ENCODE data around the gene COL18A1. TPM values are rescaled to one million over a fixed set of nuclear protein-coding genes. Genes with fewer than 3 reads are reported as not detected.

The COL18A1 gene
- total and polyA plus RNA-seq, 8 donors = 38.7 to 301 (median 77.8) TPM

DNA sequence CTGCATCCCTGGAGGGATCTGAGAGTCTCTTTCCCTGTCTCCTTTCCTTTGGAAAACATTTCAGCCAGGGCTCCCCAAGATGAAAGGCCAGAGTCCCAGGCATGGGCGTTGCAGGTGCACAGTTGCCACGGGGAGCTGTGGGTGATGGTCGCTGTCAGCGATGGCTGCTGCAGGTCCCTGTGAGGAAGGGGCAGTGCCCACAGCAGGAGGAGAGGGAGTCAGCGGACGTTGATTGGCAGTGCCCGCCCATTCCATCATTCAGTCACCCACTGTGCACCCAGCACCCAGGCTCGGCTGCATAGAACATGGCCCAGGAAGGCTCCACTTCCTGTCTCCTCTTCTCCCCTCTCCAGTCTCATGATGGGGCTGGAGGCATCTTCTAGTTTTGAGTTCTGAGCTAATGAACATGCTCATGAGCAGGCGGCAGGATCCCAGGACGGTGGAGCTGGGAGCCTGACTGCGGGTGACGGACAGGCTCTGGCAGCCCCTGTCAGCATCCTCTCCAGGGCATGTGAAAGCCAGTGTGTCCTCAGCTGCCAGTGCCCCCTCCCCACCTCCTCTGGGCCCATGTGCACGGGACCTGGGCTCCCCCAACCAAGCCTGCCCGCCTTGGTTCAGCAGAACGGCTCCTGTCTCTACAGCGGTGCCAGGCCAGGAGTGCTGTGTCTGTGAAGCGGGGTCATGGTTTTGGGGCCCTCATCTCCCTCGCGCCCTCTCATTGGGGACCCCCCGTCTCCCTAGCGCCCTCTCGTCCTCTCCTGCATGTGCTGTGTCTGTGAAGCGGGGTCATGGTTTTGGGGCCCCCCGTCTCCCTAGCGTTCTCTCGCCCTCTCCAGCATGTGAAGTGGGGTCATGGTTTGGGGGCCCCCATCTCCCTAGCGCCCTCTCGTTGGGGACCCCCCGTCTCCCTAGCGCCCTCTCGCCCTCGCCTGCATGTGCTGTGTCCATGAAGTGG is 24.5 kb downstream of the COL18A1 start:
- H3K4me1 ChIP-seq = peaks cover 0 to 7% (median 0%) of the 10 kb centered on the region in 3 donors
- intact Hi-C loops (cut with DNase I) = loop anchor here in 2 of 3 donors (5.0 to 10.0 kb wide), 2 partner anchors 127 to 285 kb away; no protein-coding TSS in a partner anchor
- no peaks in the 10 kb centered on the region for H3K27me3 ChIP-seq

GRCh38 chr21:45430521-45431501 is 25.8 kb downstream of the COL18A1 start:
- no peak overlapping the region for H3K4me3 ChIP-seq
- no peak for FAIRE-seq
- intact Hi-C loops (cut with DNase I) = loop anchor here in 1 of 3 donors (10.0 kb wide), 1 partner anchor 286 kb away; no protein-coding TSS in a partner anchor

More for the DNA sequence above, 24.5 kb downstream of the COL18A1 start:
- Histone ChIP-seq H3K36me3 (no peaks in the 10 kb centered on the region), H3K27ac (no peak overlapping the region), H3K9me3 (no peaks in the 10 kb centered on the region), H3K4me3 (no peak overlapping the region)
- no peak for TF ChIP-seq CTCF (IDR thresholded peaks at IDR 0.05)
- no peak for FAIRE-seq
- peak in 1 of 6 donors; percentile 55 for DNase-seq
- WGBS, 2 donors = 76 to 83% methylated on average over 32 of the region's 32 CpGs
- no peak for ATAC-seq

DNA sequence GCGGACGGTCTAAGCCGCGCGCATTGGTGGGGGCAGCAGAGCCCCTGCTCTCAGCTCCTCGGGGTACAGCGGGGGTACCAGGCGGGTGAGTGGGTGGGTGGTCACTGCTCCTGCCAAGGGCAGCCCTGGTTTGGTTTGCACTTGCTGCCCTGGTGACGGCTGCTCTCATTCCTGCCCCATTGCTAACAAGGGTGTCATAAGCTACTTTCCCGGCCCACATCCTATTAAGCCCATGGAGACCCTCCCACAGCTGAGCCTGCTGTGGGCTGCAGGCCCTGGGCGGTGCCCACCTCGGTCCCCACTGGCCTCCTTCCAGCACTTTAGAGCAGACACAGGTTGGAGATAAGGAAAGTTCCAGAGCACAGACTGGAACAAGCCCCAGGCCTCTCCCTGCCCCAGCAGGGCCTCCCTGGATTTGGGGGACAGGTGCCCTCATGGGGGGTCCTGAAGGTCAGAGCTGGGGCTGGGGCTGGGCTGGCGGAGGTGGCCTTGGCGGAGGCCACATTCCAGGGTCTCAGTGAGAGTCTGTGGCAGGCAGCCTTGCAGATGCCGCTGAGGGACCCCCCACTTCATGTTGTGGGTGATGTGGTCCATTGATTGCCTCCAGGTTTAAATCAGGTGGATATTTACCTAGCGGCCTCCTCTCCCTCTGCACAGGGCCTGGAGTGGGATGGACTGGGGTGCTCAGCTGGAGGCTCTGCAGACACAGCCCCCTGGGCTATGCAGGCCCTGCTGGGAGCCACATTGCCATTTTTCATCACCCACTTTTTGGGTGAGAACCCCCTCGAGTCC is 27.0 kb downstream of the COL18A1 start:
- DNase-seq (peak in 1 of 6 donors; percentile 59), ATAC-seq (no peak), FAIRE-seq (no peak)
- no peaks in the 10 kb centered on the region for H3K27me3 ChIP-seq
- H3K4me3 ChIP-seq = no peak overlapping the region
- 49 to 52% methylated on average over 16 to 17 of the region's 17 CpGs for WGBS, 2 donors
- H3K4me1 ChIP-seq = peaks cover 0 to 7% (median 0%) of the 10 kb centered on the region in 3 donors
- H3K9me3 ChIP-seq = no peaks in the 10 kb centered on the region
- intact Hi-C loops (cut with DNase I) = loop anchor here in 1 of 3 donors (10.0 kb wide), 1 partner anchor 287 kb away; no protein-coding TSS in a partner anchor
- H3K27ac ChIP-seq = peak overlapping the region in 3 of 4 donors; percentile 13 to 49 (median 27)
- H3K36me3 ChIP-seq = no peaks in the 10 kb centered on the region
- TF ChIP-seq CTCF (IDR thresholded peaks at IDR 0.05) = no peak

More at GRCh38 chr21:45430521-45431501, 25.8 kb downstream of the COL18A1 start:
- DNase-seq (peak in 3 of 6 donors; percentile 30 to 75 (median 45)), ATAC-seq (peak in 3 of 4 donors; percentile 26 to 48 (median 32))
- no peaks in the 10 kb centered on the region for H3K9me3 ChIP-seq
- H3K27me3 ChIP-seq = no peaks in the 10 kb centered on the region
- no peak for TF ChIP-seq CTCF (IDR thresholded peaks at IDR 0.05)
- 28 to 31% methylated on average over 39 to 48 of the region's 48 CpGs for WGBS, 2 donors
- no peaks in the 10 kb centered on the region for H3K36me3 ChIP-seq
- H3K27ac ChIP-seq = peak overlapping the region; percentile 17 to 49 (median 48)
- peaks cover 0 to 7% (median 0%) of the 10 kb centered on the region in 3 donors for H3K4me1 ChIP-seq
